GM19043 (cell line): ENCODE data around the gene GSC.
"Not testable (repeated sequence)": the region's sequence is repeated elsewhere in the genome, so short reads cannot be mapped to it uniquely, and the experiment has no call there.

ENCODE experiments used
- ATAC-seq: cut with Tn5 transposase; IDR thresholded peaks from one replicate; pipeline ENCODE4 v1.9.1; 2021; ENCODE audit warnings: low read depth; ENCODE audit not compliant: unreplicated experiment

GSC gene

GRCh38 chr14:94747739-94748138 lies 22.2 kb downstream of the GSC start:
- ATAC-seq: no peak

GRCh38 chr14:94747153-94747552 lies 22.8 kb downstream of the GSC start:
- not testable (repeated sequence) for ATAC-seq

- ATAC-seq: no peak
These were observed 23.8 kb downstream of the GSC start for GRCh38 chr14:94746131-94746530.

GRCh38 chr14:94738751-94739150 lies 31.2 kb downstream of the GSC start:
- no peak for ATAC-seq

GRCh38 chr14:94738097-94738496 lies 31.8 kb downstream of the GSC start:
- no peak for ATAC-seq

- ATAC-seq: no peak
These were observed 41.0 kb downstream of the GSC start for GRCh38 chr14:94728950-94729349.

- not testable (repeated sequence) for ATAC-seq
These were observed 41.5 kb downstream of the GSC start for GRCh38 chr14:94728440-94728839.

- not testable (repeated sequence) for ATAC-seq
These were observed 43.3 kb downstream of the GSC start for GRCh38 chr14:94726649-94727048.

GRCh38 chr14:94724993-94725392 lies 44.9 kb downstream of the GSC start:
- no peak for ATAC-seq

GRCh38 chr14:94722397-94722796 lies 47.5 kb downstream of the GSC start:
- no peak for ATAC-seq
